UCSD-AML1 (cell line): ENCODE data around the gene TARS3.

Experiments
- DNase-seq: peaks from one replicate; lab custom pipeline; 2025; ENCODE audit not compliant: unreplicated experiment; lab: John Stamatoyannopoulos, UW

The TARS3 gene

GRCh38 chr15:101625184-101625583 lies 99.1 kb downstream of the TARS3 start:
- no peak for DNase-seq

- no peak for DNase-seq
Observed at GRCh38 chr15:101623367-101624304, 100.6 kb downstream of the TARS3 start.

- DNase-seq = no peak
Observed at GRCh38 chr15:101621961-101622360, 102.3 kb downstream of the TARS3 start.

GRCh38 chr15:101620671-101621070 lies 103.6 kb downstream of the TARS3 start:
- no peak for DNase-seq

GRCh38 chr15:101619615-101619865 lies 104.7 kb downstream of the TARS3 start:
- no peak for DNase-seq

GRCh38 chr15:101618851-101619614 lies 105.2 kb downstream of the TARS3 start:
- no peak for DNase-seq

- no peak for DNase-seq
Observed at GRCh38 chr15:101618076-101618475, 106.2 kb downstream of the TARS3 start.

GRCh38 chr15:101617390-101617965 lies 106.8 kb downstream of the TARS3 start:
- DNase-seq = no peak

- DNase-seq = no peak
Observed at GRCh38 chr15:101615986-101616848, 108.1 kb downstream of the TARS3 start.

- DNase-seq = no peak
Observed at GRCh38 chr15:101615414-101615985, 108.8 kb downstream of the TARS3 start.

GRCh38 chr15:101614761-101615160 lies 109.5 kb downstream of the TARS3 start:
- DNase-seq = no peak

- DNase-seq = no peak
Observed at GRCh38 chr15:101614001-101614585, 110.2 kb downstream of the TARS3 start.

- no peak for DNase-seq
Observed at GRCh38 chr15:101613130-101614000, 110.9 kb downstream of the TARS3 start.

GRCh38 chr15:101612676-101613075 lies 111.6 kb downstream of the TARS3 start:
- DNase-seq = no peak

- DNase-seq = no peak
Observed at GRCh38 chr15:101611580-101612299, 112.5 kb downstream of the TARS3 start.

- DNase-seq = no peak
Observed at GRCh38 chr15:101611007-101611406, 113.3 kb downstream of the TARS3 start.

GRCh38 chr15:101610611-101611000 lies 113.7 kb downstream of the TARS3 start:
- no peak for DNase-seq

- no peak for DNase-seq
Observed at GRCh38 chr15:101609742-101610610, 114.3 kb downstream of the TARS3 start.
